CD14-positive monocyte (primary cell): Measurements from ENCODE around the gene EPB41L4A. TPM values are rescaled to one million over a fixed set of nuclear protein-coding genes. Genes with fewer than 3 reads are reported as not detected.
A peak's percentile ranks its signal among the peaks of the same experiment; 100 is the strongest.

ENCODE experiments used
- DNase-seq, 3 donors: peaks; one replicate each; pipeline ENCODE4 v3.0.0-alpha.2; 2011 to 2022
- H2AFZ ChIP-seq: 2 replicates; pipeline ENCODE4 v1.6.0; 2012; ENCODE audit warnings: mild to moderate bottlenecking, low read depth, low read length, inconsistent platforms; ENCODE audit not compliant: insufficient read depth, poor library complexity, severe bottlenecking
- H3K27ac ChIP-seq, 2 donors: 1 replicate in 1 of 2; 2 replicates in 1 of 2; pipeline ENCODE4 v1.5.1; 2012 to 2013; ENCODE audit warnings: low read length in 2 of 2, control low read depth in 1 of 2, inconsistent platforms in 1 of 2, low read depth in 1 of 2, mild to moderate bottlenecking in 1 of 2
- H3K27me3 ChIP-seq, 2 donors: one replicate each; pipeline versions ENCODE4 v1.6.0 to v1.6.1; 2011 to 2013; ENCODE audit warnings: low read length in 2 of 2; ENCODE audit not compliant: control insufficient read depth in 2 of 2, insufficient read depth in 2 of 2
- H3K36me3 ChIP-seq, 2 donors: replicated peaks in 1 of 2; 1 replicate in 1 of 2; 2 replicates in 1 of 2; pipeline versions ENCODE4 v1.5.1 to v1.6.1; 2012 to 2013; ENCODE audit warnings: low read length in 2 of 2, control low read depth in 1 of 2, inconsistent platforms in 1 of 2, mild to moderate bottlenecking in 1 of 2; ENCODE audit not compliant: insufficient read depth in 2 of 2, control insufficient read depth in 1 of 2
- H3K4me1 ChIP-seq, 2 donors: 1 replicate in 1 of 2; 2 replicates in 1 of 2; pipeline versions ENCODE4 v1.5.1 to v1.6.1; 2012 to 2013; ENCODE audit warnings: low read length in 2 of 2, control low read depth in 1 of 2, inconsistent platforms in 1 of 2, mild to moderate bottlenecking in 1 of 2, moderate library complexity in 1 of 2; ENCODE audit not compliant: insufficient read depth in 2 of 2, control insufficient read depth in 1 of 2
- H3K4me2 ChIP-seq: replicated peaks from 2 replicates; pipeline ENCODE3; 2012; ENCODE audit warnings: low read length, moderate library complexity, mild to moderate bottlenecking; ENCODE audit not compliant: poor library complexity, severe bottlenecking; ENCODE audit errors: extremely low read depth
- H3K4me3 ChIP-seq, 3 experiments: fragments of 200-600 bp in 1 of 3; sonication (generic) in 1 of 3; replicated peaks in 1 of 3; 1 replicate in 2 of 3; 2 replicates in 1 of 3; pipeline ENCODE4 v1.5.1; 2011 to 2013; ENCODE audit warnings: low read length in 3 of 3, mild to moderate bottlenecking in 3 of 3, control low read depth in 2 of 3, low read depth in 2 of 3, inconsistent platforms in 1 of 3, moderate library complexity in 1 of 3
- H3K79me2 ChIP-seq: 2 replicates; pipeline ENCODE4 v1.6.0; 2012; ENCODE audit warnings: mild to moderate bottlenecking, control low read depth, inconsistent platforms, low read length, moderate library complexity; ENCODE audit not compliant: insufficient read depth
- H3K9ac ChIP-seq: 2 replicates; pipeline ENCODE4 v1.6.0; 2017; ENCODE audit warnings: low read length, mild to moderate bottlenecking; ENCODE audit not compliant: insufficient read depth, poor library complexity, severe bottlenecking
- H3K9me3 ChIP-seq, 2 donors: replicated peaks in 1 of 2; 1 replicate in 1 of 2; 2 replicates in 1 of 2; pipeline versions ENCODE4 v1.5.1 to v1.6.1; 2012 to 2013; ENCODE audit warnings: low read length in 2 of 2, control low read depth in 1 of 2; ENCODE audit not compliant: control insufficient read depth in 1 of 2, insufficient read depth in 1 of 2
- H4K20me1 ChIP-seq: 2 replicates; pipeline ENCODE4 v1.6.0; 2012; ENCODE audit warnings: mild to moderate bottlenecking, low read length, control low read depth, moderate library complexity; ENCODE audit not compliant: insufficient read depth
- H3K27ac Mint-ChIP-seq, 7 donors: one replicate each; pipeline ENCODE4 v1.8.0; 2020; ENCODE audit warnings: mild to moderate bottlenecking in 7 of 7, mixed read lengths in 7 of 7, moderate library complexity in 6 of 7, inconsistent platforms in 2 of 7
- H3K27me3 Mint-ChIP-seq, 3 donors: one replicate each; pipeline ENCODE4 v1.8.0; 2021 to 2022; ENCODE audit warnings: low read depth in 3 of 3, mild to moderate bottlenecking in 3 of 3, mixed read lengths in 3 of 3, moderate library complexity in 3 of 3, inconsistent platforms in 1 of 3
- H3K36me3 Mint-ChIP-seq, 2 donors: one replicate each; pipeline ENCODE4 v1.8.0; 2020; ENCODE audit warnings: mixed read lengths in 2 of 2, inconsistent platforms in 1 of 2, mild to moderate bottlenecking in 1 of 2
- H3K4me1 Mint-ChIP-seq: one replicate; pipeline ENCODE4 v1.8.0; 2020; ENCODE audit warnings: mild to moderate bottlenecking, mixed read lengths
- H3K4me3 Mint-ChIP-seq, 2 donors: one replicate each; pipeline ENCODE4 v1.8.0; 2020; ENCODE audit warnings: mild to moderate bottlenecking in 2 of 2, mixed read lengths in 2 of 2, moderate library complexity in 1 of 2
- H3K9me3 Mint-ChIP-seq, 7 donors: one replicate each; pipeline ENCODE4 v1.8.0; 2020 to 2022; ENCODE audit warnings: mixed read lengths in 7 of 7, mild to moderate bottlenecking in 6 of 7, moderate library complexity in 6 of 7, inconsistent platforms in 2 of 7
- WGBS: methylation state at CpG from one replicate; pipeline ENCODE4 v1.1.5; 2013; ENCODE audit warnings: missing lambda C conversion rate; ENCODE audit not compliant: insufficient coverage; 5-methylcytosine and 5-hydroxymethylcytosine counted together
- intact Hi-C, 2 donors: fragments of 100-400 bp; cut with micrococcal nuclease; formaldehyde crosslinking; loops; one replicate each; pipeline versions ENCODE4 v1.15.0 to v1.15.1; 2023
- polyA plus RNA-seq, 3 donors: library from polyadenylated mRNA; depleted of rRNA in 1 of 3; unstranded in 2 of 3; stranded (reverse) in 1 of 3; fragments of 300-500 nt in 2 of 3; fragments of >200 nt in 1 of 3; fragmentation: Illumina TruSeq in 2 of 3; gene quantifications; 1 replicate in 2 of 3; 2 replicates in 1 of 3; pipeline ENCODE4 v1.2.3, GENCODE V29; 2012 to 2021
- TF ChIP-seq, protein P1 (sequence below): fragments of 200-600 bp; IDR thresholded peaks from one replicate; pipeline ENCODE4 v1.8.0; 2022; ENCODE audit warnings: antibody characterized with exemption, mild to moderate bottlenecking

EPB41L4A gene
- polyA plus RNA-seq, 3 donors, result 0.01 to 0.05 TPM; not detected in 1

DNA sequence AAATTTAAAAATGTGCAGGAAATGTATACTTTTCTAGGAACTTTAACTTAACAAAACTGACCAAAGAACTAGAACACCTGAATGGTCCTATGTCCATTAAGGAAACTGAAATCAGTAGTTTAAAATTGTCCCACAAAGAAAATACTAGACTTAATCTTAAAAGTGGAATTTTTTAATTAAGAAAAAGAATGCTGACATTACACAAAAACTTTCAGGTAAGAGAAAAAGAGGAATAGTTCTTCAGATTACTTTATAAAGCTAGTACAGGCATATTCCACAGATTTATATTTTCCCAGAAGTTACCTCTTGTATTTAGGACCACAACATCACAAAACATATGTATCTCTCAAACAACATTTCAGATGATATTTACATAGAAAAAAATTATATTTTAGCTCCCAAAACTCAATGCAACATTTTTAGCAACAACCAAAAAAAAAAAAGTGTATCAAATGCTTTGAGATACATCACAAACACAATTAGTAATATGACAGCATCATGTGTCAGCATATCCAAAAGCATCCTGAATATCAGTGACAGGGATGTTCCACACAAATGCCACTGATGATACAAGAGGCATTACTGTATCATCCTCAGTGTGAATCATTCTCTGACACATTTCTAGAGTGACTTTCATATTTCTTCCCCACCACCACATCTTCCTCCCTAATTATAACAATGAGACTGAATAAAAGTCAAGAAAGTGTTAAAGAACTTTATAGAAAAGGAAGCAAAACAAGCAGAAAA lies 264.0 kb downstream of the EPB41L4A start:
- no peaks in the 10 kb centered on the region for H4K20me1 ChIP-seq
- H3K27ac ChIP-seq, result no peak overlapping the region
- H2AFZ ChIP-seq, result no peak overlapping the region
- Mint-ChIP-seq H3K36me3 (no peaks in the 10 kb centered on the region), H3K9me3 (peaks cover 0 to 4% (median 1%) of the 10 kb centered on the region in 7 donors), H3K4me3 (no peak overlapping the region), H3K27me3 (peaks cover 2 to 6% (median 5%) of the 10 kb centered on the region in 3 donors), H3K4me1 (peaks cover under 1% of the 10 kb centered on the region), H3K27ac (no peak overlapping the region)
- H3K4me2 ChIP-seq, result no peak overlapping the region
- no peaks in the 10 kb centered on the region for H3K36me3 ChIP-seq
- H3K9ac ChIP-seq, result no peak overlapping the region
- DNase-seq, result peak; percentile 15 to 72 (median 23)
- TF ChIP-seq, protein P1, sequence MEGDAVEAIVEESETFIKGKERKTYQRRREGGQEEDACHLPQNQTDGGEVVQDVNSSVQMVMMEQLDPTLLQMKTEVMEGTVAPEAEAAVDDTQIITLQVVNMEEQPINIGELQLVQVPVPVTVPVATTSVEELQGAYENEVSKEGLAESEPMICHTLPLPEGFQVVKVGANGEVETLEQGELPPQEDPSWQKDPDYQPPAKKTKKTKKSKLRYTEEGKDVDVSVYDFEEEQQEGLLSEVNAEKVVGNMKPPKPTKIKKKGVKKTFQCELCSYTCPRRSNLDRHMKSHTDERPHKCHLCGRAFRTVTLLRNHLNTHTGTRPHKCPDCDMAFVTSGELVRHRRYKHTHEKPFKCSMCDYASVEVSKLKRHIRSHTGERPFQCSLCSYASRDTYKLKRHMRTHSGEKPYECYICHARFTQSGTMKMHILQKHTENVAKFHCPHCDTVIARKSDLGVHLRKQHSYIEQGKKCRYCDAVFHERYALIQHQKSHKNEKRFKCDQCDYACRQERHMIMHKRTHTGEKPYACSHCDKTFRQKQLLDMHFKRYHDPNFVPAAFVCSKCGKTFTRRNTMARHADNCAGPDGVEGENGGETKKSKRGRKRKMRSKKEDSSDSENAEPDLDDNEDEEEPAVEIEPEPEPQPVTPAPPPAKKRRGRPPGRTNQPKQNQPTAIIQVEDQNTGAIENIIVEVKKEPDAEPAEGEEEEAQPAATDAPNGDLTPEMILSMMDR, result no peak
- H3K79me2 ChIP-seq, result no peaks in the 10 kb centered on the region
- H3K4me1 ChIP-seq, result peaks cover under 1 to 1% of the 10 kb centered on the region in 2 donors
- no peaks in the 10 kb centered on the region for H3K9me3 ChIP-seq
- intact Hi-C loops, result no loop called here
- no peak overlapping the region for H3K4me3 ChIP-seq
- H3K27me3 ChIP-seq, result no peaks in the 10 kb centered on the region

DNA sequence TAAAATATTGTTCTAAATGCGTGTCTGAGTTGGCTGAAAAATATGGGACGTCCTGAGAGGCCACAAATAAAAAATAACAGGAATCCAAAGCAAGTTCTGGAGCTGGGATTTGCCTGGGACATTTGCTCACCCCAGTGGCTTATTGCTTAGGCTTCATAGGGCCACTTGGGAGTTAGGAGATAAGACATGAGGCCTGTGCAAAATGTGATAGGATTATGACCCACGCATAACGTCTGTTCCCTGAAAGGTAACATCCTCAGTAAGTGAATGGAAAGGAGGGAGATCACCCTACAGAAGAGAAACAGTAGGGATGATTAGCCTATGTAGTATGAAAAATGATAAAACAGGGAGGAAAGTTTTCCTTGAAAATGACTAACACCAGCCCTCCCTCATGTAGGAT lies 269.4 kb downstream of the EPB41L4A start:
- no peaks in the 10 kb centered on the region for H4K20me1 ChIP-seq
- no peak overlapping the region for H3K9ac ChIP-seq
- H3K9me3 ChIP-seq, result no peaks in the 10 kb centered on the region
- Mint-ChIP-seq H3K4me1 (peaks cover 7% of the 10 kb centered on the region), H3K4me3 (no peak overlapping the region), H3K27me3 (peaks cover 0 to 5% (median 2%) of the 10 kb centered on the region in 3 donors), H3K36me3 (no peaks in the 10 kb centered on the region), H3K27ac (no peak overlapping the region), H3K9me3 (peaks cover 0 to 3% (median 0%) of the 10 kb centered on the region in 7 donors)
- intact Hi-C loops, result loop anchor here (5.0 kb wide), 3 partner anchors 597 to 992 kb away; no protein-coding TSS in a partner anchor
- TF ChIP-seq, protein P1, result no peak
- no peak overlapping the region for H3K4me2 ChIP-seq
- WGBS, result 71% methylated on average over 1 of the region's 4 CpGs
- no peak overlapping the region for H3K27ac ChIP-seq
- H3K79me2 ChIP-seq, result no peaks in the 10 kb centered on the region
- no peak overlapping the region for H3K4me3 ChIP-seq
- peaks cover 9 to 10% of the 10 kb centered on the region in 2 donors for H3K4me1 ChIP-seq
- H3K27me3 ChIP-seq, result no peaks in the 10 kb centered on the region
- no peak overlapping the region for H2AFZ ChIP-seq
- H3K36me3 ChIP-seq, result no peaks in the 10 kb centered on the region
- DNase-seq, result no peak
